DOHH2 (cell line): Measurements from ENCODE around the gene TACC2.

Source experiments
- H3F3A ChIP-seq: fragments of 200-600 bp; sonication (generic), shearing (Covaris generic); 2 replicates; pipeline ENCODE4 v1.6.0; 2016; ENCODE audit warnings: antibody characterized with exemption, mild to moderate bottlenecking; ENCODE audit not compliant: control insufficient read depth, insufficient read depth
- H3K27ac ChIP-seq: fragments of 200-600 bp; sonication (generic); 2 replicates; pipeline ENCODE4 v1.5.1; 2014; ENCODE audit warnings: low read depth, mild to moderate bottlenecking, low read length, moderate library complexity
- H3K27me3 ChIP-seq: fragments of 200-600 bp; sonication (generic); 2 replicates; pipeline ENCODE4 v1.6.1; 2014; ENCODE audit warnings: mild to moderate bottlenecking, low read length, mixed read lengths; ENCODE audit not compliant: control insufficient read depth
- H3K36me3 ChIP-seq: fragments of 200-600 bp; sonication (generic); 2 replicates; pipeline ENCODE4 v1.6.1; 2014; ENCODE audit warnings: mild to moderate bottlenecking, low read length, moderate library complexity, mixed read lengths; ENCODE audit not compliant: control insufficient read depth
- H3K4me1 ChIP-seq: fragments of 200-600 bp; sonication (generic); 2 replicates; pipeline ENCODE4 v1.6.1; 2014; ENCODE audit warnings: mild to moderate bottlenecking, low read length, mixed read lengths; ENCODE audit not compliant: control insufficient read depth
- H3K4me2 ChIP-seq: fragments of 200-600 bp; sonication (generic); 2 replicates; pipeline ENCODE4 v1.6.0; 2014; ENCODE audit warnings: mild to moderate bottlenecking, low read length, moderate library complexity
- H3K4me3 ChIP-seq: fragments of 200-600 bp; sonication (generic); 2 replicates; pipeline ENCODE4 v1.5.1; 2014; ENCODE audit warnings: mild to moderate bottlenecking, low read length, mixed read lengths
- H3K79me2 ChIP-seq: fragments of 200-600 bp; sonication (generic); 2 replicates; pipeline ENCODE4 v1.6.1; 2014; ENCODE audit warnings: mild to moderate bottlenecking, low read length, mixed read lengths; ENCODE audit not compliant: control insufficient read depth
- H3K9me2 ChIP-seq: fragments of 200-600 bp; sonication (generic); replicated peaks from 2 replicates; pipeline ENCODE4 v1.6.1; 2014; ENCODE audit warnings: mild to moderate bottlenecking, low read length, mixed read lengths; ENCODE audit not compliant: control insufficient read depth
- H3K9me3 ChIP-seq: fragments of 200-600 bp; sonication (generic); 2 replicates; pipeline ENCODE4 v1.6.1; 2014; ENCODE audit warnings: antibody characterized with exemption, low read length, mixed read lengths; ENCODE audit not compliant: control insufficient read depth, insufficient read depth
- H4K20me1 ChIP-seq: fragments of 200-600 bp; sonication (generic); 2 replicates; pipeline ENCODE4 v1.6.0; 2014; ENCODE audit warnings: low read depth, mild to moderate bottlenecking, antibody characterized with exemption, low read length, moderate library complexity; ENCODE audit not compliant: control insufficient read depth, insufficient read depth
- EZH2phosphoT487 ChIP-seq: fragments of 200-600 bp; sonication (generic); IDR thresholded peaks from 2 replicates; pipeline ENCODE4 v1.6.1; 2017; ENCODE audit warnings: borderline replicate concordance, mild to moderate bottlenecking, antibody characterized with exemption, low read length, moderate library complexity, mixed read lengths
- TF ChIP-seq, protein P1 (sequence below): fragments of 200-600 bp; sonication (generic); IDR thresholded peaks from one replicate; pipeline ENCODE4 v1.5.1; 2014; ENCODE audit warnings: antibody characterized with exemption, mild to moderate bottlenecking, low read depth, low read length; ENCODE audit not compliant: poor library complexity, severe bottlenecking

Gene TACC2

DNA sequence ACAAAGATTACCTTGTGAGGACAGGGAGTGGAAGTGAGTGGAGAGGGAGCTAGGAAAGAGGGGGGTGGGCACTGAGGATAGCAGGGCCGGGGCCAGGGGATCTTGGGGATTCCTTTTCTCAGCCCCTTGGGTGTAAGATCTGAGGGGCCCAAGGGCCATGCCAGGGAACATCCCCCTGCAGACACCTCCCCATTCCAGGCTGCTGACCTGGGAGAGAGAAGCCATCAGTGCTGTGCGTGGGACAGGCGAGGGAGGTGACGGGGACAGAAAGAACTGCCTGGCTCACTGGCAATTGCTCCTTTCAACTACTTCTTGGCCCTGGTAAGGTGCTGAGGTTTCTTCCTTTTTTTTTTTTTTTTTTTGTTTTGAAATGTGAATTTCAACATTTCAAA lies 270.1 kb downstream of the TACC2 start:
- no peak overlapping the region for H3K4me2 ChIP-seq
- no peak overlapping the region for H3K27ac ChIP-seq

GRCh38 chr10:122261584-122261983 lies 272.6 kb downstream of the TACC2 start:
- Histone ChIP-seq H4K20me1 (no peaks in the 10 kb centered on the region), H3K9me3 (0 out of 2 replicates have a peak, but pooled peaks cover 3% of the 10 kb centered on the region)
- TF ChIP-seq, protein P1, sequence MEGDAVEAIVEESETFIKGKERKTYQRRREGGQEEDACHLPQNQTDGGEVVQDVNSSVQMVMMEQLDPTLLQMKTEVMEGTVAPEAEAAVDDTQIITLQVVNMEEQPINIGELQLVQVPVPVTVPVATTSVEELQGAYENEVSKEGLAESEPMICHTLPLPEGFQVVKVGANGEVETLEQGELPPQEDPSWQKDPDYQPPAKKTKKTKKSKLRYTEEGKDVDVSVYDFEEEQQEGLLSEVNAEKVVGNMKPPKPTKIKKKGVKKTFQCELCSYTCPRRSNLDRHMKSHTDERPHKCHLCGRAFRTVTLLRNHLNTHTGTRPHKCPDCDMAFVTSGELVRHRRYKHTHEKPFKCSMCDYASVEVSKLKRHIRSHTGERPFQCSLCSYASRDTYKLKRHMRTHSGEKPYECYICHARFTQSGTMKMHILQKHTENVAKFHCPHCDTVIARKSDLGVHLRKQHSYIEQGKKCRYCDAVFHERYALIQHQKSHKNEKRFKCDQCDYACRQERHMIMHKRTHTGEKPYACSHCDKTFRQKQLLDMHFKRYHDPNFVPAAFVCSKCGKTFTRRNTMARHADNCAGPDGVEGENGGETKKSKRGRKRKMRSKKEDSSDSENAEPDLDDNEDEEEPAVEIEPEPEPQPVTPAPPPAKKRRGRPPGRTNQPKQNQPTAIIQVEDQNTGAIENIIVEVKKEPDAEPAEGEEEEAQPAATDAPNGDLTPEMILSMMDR: no peak

More for the DNA sequence above, 270.1 kb downstream of the TACC2 start:
- Histone ChIP-seq H4K20me1 (no peaks in the 10 kb centered on the region), H3K9me2 (no peaks in the 10 kb centered on the region), H3K36me3 (no peaks in the 10 kb centered on the region), H3K79me2 (no peaks in the 10 kb centered on the region), H3K4me3 (no peak overlapping the region), H3K4me1 (no peaks in the 10 kb centered on the region), H3F3A (no peaks in the 10 kb centered on the region), H3K9me3 (0 out of 2 replicates have a peak, but pooled peaks cover 3% of the 10 kb centered on the region), H3K27me3 (peaks cover 4% of the 10 kb centered on the region; the same call in 1 of the 2 replicates)
- TF ChIP-seq, protein P1: no peak
- no peak for TF ChIP-seq EZH2phosphoT487

DNA sequence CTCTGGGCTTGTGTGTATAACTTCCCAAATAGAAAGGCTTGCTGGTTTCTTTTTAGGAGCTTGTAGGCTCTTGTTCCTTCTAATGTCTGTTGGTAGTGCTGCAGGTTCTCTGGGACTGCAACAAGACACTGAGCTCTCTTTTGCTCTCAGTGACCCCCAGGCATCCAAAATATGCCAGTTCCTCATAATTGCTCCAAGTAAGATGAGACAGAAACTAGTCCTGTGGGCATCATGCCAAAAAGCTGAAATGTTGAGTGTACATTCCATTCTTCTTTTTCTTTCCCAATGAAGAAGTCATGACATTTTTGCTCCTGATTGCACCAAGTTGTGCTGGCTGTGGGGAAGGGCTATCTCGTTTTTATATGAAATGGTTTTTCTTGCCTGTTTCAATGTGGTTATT lies 275.0 kb downstream of the TACC2 start:
- Histone ChIP-seq H4K20me1 (no peaks in the 10 kb centered on the region), H3K4me2 (no peak overlapping the region), H3F3A (no peaks in the 10 kb centered on the region)

More at GRCh38 chr10:122261584-122261983, 272.6 kb downstream of the TACC2 start:
- Histone ChIP-seq H3K27ac (no peak overlapping the region), H3K9me2 (no peaks in the 10 kb centered on the region), H3K79me2 (no peaks in the 10 kb centered on the region), H3K27me3 (peaks cover 5% of the 10 kb centered on the region; the same call in 1 of the 2 replicates), H3F3A (no peaks in the 10 kb centered on the region), H3K4me3 (no peak overlapping the region), H3K4me1 (no peaks in the 10 kb centered on the region), H3K36me3 (no peaks in the 10 kb centered on the region), H3K4me2 (no peak overlapping the region)

More for the DNA sequence above, 275.0 kb downstream of the TACC2 start:
- Histone ChIP-seq H3K79me2 (no peaks in the 10 kb centered on the region), H3K4me1 (no peaks in the 10 kb centered on the region), H3K9me3 (0 out of 2 replicates have a peak, but pooled peaks cover 3% of the 10 kb centered on the region), H3K36me3 (no peaks in the 10 kb centered on the region), H3K27me3 (peaks cover 5% of the 10 kb centered on the region; the same call in 1 of the 2 replicates), H3K4me3 (no peak overlapping the region), H3K27ac (no peak overlapping the region), H3K9me2 (no peaks in the 10 kb centered on the region)
- TF ChIP-seq, protein P1: no peak
- TF ChIP-seq EZH2phosphoT487: no peak
